Measurements from ENCODE around the gene RAB11FIP4.
"Not testable (repeated sequence)": the region's sequence is repeated elsewhere in the genome, so short reads cannot be mapped to it uniquely, and the experiment has no call there.

RAB11FIP4 gene

DNA sequence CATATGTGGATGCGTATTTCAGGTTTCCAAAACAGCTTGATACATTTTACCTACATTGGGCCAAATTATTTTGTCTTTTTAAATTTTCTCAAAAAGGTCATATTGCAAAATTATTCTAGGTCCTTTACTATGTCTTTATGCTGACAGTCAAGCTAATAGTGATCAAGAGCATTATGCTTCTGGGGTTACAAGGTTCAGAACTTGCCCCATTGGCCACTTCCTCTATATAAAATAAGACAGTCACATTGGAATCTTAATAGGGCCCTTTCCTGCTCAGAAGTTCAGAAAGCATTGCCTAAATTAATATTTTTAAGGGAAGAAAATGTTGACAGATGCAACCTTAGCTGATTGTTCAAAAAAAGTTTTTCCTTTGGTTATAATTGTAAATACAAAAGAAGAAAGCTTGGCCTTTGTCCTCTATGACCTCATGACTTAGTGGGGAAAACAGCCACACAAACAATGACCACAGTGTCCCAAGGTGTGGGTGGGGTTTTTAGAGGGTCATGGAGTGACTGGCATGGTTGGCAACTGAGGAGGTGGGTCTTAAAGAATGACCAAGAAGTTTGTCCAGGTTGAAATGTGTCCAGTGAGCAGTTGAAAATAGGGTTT is 11.8 kb upstream of the RAB11FIP4 start:
- Histone ChIP-seq H3K4me3 (ENCODE audit: low read length) (no peak overlapping the region), H3F3A (ENCODE audit: control insufficient read depth, insufficient read depth) (0 out of 2 replicates have a peak, but pooled peaks cover 3% of the 10 kb centered on the region), H3K79me2 (ENCODE audit: control insufficient read depth, low read length) (no peaks in the 10 kb centered on the region), H3K36me3 (ENCODE audit: control insufficient read depth, low read length) (peaks cover 3% of the 10 kb centered on the region; the same call in 1 of the 2 replicates), H4K20me1 (ENCODE audit: control insufficient read depth, insufficient read depth, low read depth, low read length) (no peaks in the 10 kb centered on the region), H3K9me2 (replicated peaks; ENCODE audit: control insufficient read depth, low read length) (no peaks in the 10 kb centered on the region), H3K27me3 (ENCODE audit: control insufficient read depth, low read length) (no peaks in the 10 kb centered on the region), H3K4me2 (ENCODE audit: low read length) (no peak overlapping the region), H3K9me3 (ENCODE audit: control insufficient read depth, insufficient read depth, low read length) (no peaks in the 10 kb centered on the region), H3K4me1 (ENCODE audit: control insufficient read depth, low read length) (no peaks in the 10 kb centered on the region), H3K27ac (ENCODE audit: low read depth, low read length) (no peak overlapping the region)
- TF ChIP-seq EZH2phosphoT487 (IDR thresholded peaks at IDR 0.05; ENCODE audit: borderline replicate concordance, low read length) = no peak
- TF ChIP-seq, protein P1, sequence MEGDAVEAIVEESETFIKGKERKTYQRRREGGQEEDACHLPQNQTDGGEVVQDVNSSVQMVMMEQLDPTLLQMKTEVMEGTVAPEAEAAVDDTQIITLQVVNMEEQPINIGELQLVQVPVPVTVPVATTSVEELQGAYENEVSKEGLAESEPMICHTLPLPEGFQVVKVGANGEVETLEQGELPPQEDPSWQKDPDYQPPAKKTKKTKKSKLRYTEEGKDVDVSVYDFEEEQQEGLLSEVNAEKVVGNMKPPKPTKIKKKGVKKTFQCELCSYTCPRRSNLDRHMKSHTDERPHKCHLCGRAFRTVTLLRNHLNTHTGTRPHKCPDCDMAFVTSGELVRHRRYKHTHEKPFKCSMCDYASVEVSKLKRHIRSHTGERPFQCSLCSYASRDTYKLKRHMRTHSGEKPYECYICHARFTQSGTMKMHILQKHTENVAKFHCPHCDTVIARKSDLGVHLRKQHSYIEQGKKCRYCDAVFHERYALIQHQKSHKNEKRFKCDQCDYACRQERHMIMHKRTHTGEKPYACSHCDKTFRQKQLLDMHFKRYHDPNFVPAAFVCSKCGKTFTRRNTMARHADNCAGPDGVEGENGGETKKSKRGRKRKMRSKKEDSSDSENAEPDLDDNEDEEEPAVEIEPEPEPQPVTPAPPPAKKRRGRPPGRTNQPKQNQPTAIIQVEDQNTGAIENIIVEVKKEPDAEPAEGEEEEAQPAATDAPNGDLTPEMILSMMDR (IDR thresholded peaks at IDR 0.05; ENCODE audit: low read depth, low read length, poor library complexity, severe bottlenecking) = no peak

DNA sequence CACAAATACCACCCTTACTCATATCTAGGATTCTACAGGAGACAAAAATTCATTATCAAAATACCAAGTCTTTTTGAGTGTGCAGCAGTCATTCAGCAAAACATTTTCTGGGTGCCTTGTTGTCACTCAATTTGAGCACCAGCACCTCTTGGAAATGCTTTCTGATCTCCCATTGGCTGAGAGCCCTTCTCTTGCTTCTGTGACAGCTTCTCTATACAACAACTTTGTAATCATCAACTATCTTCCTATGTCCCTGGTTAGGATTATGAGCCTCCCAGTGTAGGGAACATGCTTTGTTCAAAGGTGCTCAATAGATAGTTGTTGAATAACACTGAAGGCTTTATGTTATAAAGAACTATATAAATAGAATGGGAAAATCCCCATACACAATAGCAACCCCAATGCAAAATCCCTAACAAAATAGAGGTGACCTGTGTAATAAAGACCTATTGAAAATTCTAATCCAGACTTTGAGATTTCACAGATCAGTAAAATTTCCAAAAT is 10.3 kb upstream of the RAB11FIP4 start:
- no peak for TF ChIP-seq EZH2phosphoT487 (IDR thresholded peaks at IDR 0.05; ENCODE audit: borderline replicate concordance, low read length)
- TF ChIP-seq, protein P1 (IDR thresholded peaks at IDR 0.05; ENCODE audit: low read depth, low read length, poor library complexity, severe bottlenecking) = no peak
- Histone ChIP-seq H3K9me2 (replicated peaks; ENCODE audit: control insufficient read depth, low read length) (no peaks in the 10 kb centered on the region), H3K27ac (ENCODE audit: low read depth, low read length) (no peak overlapping the region), H4K20me1 (ENCODE audit: control insufficient read depth, insufficient read depth, low read depth, low read length) (no peaks in the 10 kb centered on the region), H3K4me3 (ENCODE audit: low read length) (no peak overlapping the region), H3K9me3 (ENCODE audit: control insufficient read depth, insufficient read depth, low read length) (no peaks in the 10 kb centered on the region), H3K79me2 (ENCODE audit: control insufficient read depth, low read length) (no peaks in the 10 kb centered on the region), H3K27me3 (ENCODE audit: control insufficient read depth, low read length) (no peaks in the 10 kb centered on the region), H3K4me2 (ENCODE audit: low read length) (no peak overlapping the region), H3F3A (ENCODE audit: control insufficient read depth, insufficient read depth) (0 out of 2 replicates have a peak, but pooled peaks cover 3% of the 10 kb centered on the region), H3K36me3 (ENCODE audit: control insufficient read depth, low read length) (peaks cover 3% of the 10 kb centered on the region; the same call in 1 of the 2 replicates), H3K4me1 (ENCODE audit: control insufficient read depth, low read length) (no peaks in the 10 kb centered on the region)

DNA sequence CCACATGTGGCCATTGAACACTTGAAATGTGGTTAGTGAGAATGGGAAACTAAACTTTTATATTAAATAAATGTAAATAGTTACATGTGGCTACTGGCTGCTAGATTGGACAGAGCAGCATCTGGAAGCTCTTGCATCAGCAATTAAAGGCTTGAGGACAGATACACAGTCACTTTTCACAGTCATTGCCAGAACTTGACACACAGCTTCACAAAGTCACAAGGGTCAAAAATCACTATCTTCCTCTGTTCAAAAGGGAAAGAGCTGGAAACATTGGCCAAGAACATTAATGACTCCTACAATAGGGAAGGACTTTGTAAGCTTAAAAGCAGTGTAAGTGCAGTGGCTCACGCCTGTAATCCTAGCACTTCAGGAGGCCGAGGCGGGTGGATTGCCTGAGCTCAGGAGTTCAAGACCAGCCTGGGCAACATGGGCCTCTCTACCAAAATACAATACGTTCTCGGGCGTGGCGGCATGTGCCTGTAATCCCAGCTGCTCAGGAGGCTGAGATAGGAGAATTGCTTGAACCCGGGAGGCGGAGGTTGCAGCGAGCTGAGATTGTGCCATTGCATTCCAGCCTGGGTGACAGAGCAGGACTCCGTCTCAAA is 8.7 kb upstream of the RAB11FIP4 start:
- H3K79me2 ChIP-seq (ENCODE audit: control insufficient read depth, low read length); H3K4me1 ChIP-seq (ENCODE audit: control insufficient read depth, low read length); H3K4me2 ChIP-seq (ENCODE audit: low read length); H3K9me3 ChIP-seq (ENCODE audit: control insufficient read depth, insufficient read depth, low read length); H3K4me3 ChIP-seq (ENCODE audit: low read length); H3K36me3 ChIP-seq (ENCODE audit: control insufficient read depth, low read length); H3K27me3 ChIP-seq (ENCODE audit: control insufficient read depth, low read length); H3K9me2 ChIP-seq (replicated peaks; ENCODE audit: control insufficient read depth, low read length); H4K20me1 ChIP-seq (ENCODE audit: control insufficient read depth, insufficient read depth, low read depth, low read length); H3K27ac ChIP-seq (ENCODE audit: low read depth, low read length); H3F3A ChIP-seq (ENCODE audit: control insufficient read depth, insufficient read depth): not testable (repeated sequence)

DNA sequence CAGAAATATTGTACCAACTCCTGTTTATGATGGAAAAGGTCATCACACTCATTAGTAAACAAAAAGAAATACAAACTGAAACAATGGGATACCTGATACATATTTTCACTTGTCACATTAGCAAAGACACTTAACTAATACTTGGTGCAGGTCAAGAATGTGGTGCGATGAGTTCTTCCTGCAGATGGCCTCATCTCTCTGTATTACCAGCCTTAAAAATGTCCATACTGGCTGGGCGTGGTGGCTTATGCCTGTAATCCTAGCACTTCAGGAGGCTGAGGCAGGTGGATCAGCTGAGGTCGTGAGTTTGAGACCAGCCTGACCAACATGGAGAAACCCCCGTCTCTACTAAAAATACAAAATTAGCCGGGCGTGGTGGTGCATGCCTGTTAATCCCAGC is 8.0 kb upstream of the RAB11FIP4 start:
- H3K79me2 ChIP-seq (ENCODE audit: control insufficient read depth, low read length); H3K27me3 ChIP-seq (ENCODE audit: control insufficient read depth, low read length); H3K9me3 ChIP-seq (ENCODE audit: control insufficient read depth, insufficient read depth, low read length); H3K4me1 ChIP-seq (ENCODE audit: control insufficient read depth, low read length); H3K27ac ChIP-seq (ENCODE audit: low read depth, low read length); H3K4me2 ChIP-seq (ENCODE audit: low read length); H3K9me2 ChIP-seq (replicated peaks; ENCODE audit: control insufficient read depth, low read length); H3F3A ChIP-seq (ENCODE audit: control insufficient read depth, insufficient read depth); H3K36me3 ChIP-seq (ENCODE audit: control insufficient read depth, low read length); H3K4me3 ChIP-seq (ENCODE audit: low read length); H4K20me1 ChIP-seq (ENCODE audit: control insufficient read depth, insufficient read depth, low read depth, low read length): not testable (repeated sequence)
